ENCODE measurements around the gene LSAMP.

LSAMP gene

DNA sequence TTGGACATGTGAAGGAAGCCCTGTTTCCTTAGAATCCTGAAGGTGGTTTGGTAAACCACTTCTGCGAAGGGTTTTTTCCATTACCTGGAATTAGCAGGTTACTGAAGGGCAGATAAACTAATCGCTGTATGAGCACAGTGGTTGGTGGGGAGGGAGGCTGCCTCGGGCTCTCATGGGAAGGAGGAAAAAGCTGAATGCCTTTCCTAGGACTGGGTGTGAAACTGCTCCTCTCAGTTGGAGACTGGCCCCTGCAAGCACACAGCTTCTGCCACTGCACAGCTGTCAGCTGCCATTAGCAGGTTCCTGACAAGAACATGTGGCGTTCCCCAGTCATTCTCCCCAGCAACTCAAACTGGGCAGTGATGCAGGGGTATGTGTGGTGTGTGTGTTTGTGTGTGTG is 445.7 kb downstream of the LSAMP start:
- no peak for DNase-seq

- no peak for DNase-seq
Observed at GRCh38 chr3:115999001-115999585, 446.2 kb downstream of the LSAMP start.

DNA sequence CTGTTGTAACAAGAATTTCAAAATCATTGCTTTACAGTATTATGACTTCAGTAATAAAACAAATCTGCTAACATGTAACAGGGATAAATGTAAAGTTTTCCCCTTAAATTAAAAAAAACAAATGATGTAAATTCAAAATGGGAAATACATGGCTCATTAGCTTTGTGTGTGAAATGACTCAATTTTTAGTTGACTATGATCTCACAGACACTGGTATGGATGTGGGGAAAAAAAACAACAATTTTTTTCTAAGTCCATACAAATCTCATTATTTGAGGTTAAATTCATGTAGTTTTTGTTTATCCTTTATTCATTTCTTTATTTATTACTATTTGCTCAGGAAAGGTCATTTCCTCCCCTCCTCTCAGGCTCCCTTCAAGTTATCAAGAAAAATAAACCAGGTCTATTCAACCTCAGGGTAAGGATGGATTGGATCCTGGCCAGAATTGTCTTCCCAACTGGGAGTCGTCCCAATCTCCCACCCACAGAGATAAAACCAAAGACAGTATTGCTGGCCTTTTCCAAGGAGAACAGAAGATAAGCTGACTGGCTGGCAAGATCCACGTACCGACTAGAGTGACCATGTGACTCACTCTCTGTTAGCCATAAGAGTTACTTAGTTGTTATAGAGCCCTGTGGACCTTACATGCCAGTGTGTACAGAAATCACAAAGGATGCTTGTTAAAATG is 448.7 kb downstream of the LSAMP start:
- no peak for DNase-seq

DNA sequence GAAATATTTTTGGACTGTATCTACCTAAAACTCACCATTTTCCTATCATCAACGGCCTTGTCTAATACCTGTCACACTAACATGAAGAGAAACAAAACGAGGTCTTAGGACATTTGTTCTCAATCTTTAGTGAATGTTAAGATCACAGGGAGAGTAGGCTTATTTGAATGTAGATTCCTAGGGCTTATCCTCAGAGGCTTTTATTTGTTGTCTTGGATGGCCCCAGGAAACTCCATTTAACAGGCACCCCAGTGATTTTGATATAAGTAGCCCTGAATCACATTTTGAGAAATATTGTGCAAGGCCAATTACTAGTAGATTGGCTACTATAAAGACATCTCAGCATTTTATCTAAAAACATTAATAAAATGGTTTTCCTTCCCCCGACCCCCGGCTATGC is 454.6 kb downstream of the LSAMP start:
- DNase-seq = no peak

DNA sequence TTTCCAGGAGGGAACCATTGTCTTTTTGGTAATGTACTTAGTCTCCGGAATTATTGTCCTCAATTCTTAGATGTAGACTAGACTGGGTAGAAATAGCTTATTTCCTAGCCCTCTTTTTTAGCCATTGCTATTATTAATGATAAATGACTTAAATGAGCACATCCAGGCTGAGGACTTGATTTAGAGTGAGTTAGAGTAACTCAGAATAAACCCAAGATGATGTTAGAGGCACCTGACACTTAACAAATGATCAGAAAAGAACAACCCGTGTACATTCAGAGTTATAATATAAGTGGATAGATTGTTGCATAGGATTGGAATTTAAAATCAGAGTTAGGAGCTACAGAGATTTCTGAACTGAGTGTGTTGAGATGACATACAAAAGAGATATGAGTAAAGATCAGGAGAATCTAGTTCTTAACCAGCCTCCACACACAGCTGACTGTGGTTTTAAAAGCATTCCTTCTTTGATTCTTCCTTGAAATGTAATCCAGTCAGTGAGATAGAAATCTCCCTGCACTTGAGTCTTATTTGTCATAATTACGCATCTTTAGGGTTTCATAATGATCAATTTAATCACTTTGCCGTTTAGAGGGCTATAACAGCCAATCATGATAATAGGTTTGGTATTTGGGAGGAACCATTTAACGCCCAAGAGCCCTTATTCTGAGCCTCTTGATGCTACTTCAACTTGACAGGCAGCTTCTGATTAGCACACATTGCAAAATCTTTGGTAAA is 455.4 kb downstream of the LSAMP start:
- no peak for DNase-seq

DNA sequence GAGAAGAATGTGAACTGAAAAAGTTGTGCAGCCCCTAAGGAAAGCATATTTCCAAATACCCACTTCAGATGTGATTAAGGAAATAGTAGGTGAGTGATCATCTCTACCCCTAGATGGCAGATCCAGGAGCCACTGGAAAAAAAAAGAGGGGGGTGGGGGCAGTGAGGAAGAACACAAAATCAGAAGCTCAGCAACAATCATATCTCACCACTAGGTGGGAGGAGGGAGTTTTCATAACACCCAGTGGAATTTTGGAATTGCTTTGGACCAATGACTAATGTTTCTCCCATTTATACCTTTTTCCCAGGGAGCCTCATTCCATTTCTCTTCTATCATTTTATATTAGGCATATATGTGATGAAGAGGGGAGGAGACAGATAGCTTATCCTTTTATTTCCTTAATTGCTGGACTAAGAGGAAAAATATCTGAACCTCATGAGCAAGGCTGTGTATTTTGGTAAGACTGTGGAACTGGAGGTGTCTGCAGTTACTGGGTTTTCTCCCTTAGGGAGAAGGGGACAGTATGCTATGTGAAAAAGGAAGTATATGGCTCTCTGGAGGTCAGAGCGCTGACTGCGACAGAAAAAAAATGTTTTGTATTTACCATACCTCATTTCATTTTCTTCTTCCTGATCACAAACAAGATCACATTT is 458.6 kb downstream of the LSAMP start:
- DNase-seq = no peak

DNA sequence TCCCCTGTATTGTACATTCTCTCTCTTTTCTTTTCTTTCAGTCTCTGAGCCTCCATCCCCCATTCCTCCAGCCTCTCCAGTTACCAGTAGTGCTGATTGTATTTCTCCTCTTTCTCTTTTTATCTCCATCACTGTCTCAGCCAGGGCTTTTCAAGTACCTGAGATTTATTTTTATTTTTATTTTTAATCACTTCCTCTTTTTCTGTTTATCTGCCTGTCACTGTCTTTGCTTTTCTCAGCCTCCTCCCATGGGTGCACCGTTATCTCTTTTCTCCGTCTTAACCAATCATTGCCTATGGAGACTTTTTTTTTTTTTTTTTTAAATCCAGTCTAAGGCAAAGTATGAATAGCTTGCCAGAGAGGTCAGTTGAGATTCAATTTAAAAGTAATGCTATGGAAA is 462.7 kb downstream of the LSAMP start:
- DNase-seq = no peak

DNA sequence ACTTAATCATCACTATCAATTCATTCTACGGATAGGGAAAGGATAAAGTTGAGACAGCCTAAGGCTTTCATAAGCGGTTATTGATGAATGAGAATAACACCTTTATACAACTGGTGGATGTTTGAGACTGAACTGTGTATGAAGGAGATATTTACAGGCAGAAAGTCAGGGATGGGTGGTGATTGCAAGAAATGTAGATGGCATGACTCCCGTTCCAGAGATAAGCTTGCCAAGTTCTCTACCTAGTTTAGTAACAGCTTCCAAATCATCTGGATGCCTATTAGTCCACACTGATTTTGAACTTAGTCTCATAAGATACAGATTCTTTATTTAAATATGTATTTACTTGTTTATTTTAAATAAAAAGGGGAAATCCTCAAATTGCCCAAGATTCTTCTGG is 463.2 kb downstream of the LSAMP start:
- DNase-seq = peak; percentile 77

DNA sequence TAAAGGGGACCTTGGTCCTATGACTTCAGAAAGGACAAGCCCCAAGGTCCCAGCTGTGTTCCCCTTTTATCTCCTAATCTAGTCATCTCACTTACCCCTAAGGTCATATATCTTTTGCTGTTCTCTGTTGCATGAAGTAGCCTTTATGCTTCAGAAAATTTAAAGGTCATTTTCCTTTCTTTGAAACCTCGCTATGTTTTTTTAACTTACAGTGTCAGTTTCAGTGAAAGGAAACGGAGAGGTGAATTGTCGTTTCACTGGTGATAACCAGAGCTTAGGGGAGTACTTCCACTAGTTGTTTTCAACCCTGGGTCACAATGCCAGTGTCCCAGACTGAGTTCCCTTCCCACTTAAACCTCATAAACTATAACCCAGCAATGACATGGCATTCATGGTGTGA is 464.6 kb downstream of the LSAMP start:
- DNase-seq = no peak

GRCh38 chr3:115977866-115978265 is 467.4 kb downstream of the LSAMP start:
- DNase-seq = no peak

DNA sequence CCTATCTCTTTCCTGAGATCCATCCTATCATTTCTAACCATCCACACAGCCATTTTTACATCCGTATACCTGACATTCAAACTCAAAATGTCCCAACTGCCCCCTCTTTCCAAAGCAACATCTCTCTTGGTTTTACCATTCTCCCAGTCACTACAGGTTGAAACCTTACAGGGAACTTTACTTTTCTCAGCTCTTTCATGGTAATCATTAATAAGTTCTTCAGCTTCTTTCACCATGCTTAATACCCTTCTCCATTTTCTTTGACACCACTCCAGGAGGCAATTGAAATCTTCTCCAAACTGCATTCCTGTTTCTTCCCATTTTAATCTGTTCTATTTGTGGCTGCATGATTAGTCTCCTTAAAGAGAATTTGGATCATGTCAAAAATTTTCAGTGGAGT is 469.5 kb downstream of the LSAMP start:
- no peak for DNase-seq

DNA sequence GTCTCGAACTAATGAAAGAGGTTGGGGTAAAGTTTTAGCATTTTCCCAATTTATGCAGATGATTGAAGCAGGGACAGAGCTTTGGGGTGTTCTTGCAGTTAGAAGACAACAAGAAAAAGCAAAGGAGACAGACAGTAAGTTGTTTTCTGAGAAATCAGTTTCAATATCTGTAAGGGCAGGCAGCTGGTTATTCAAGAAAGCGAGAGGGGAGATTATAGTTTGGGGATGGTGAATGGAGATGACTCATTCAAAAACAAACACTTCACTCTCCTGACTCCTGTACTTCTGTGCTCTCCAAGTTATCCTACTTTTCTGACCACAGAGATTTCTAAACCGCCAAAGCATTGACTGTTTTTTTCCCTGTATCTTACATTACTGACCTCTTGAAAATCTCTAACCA is 469.9 kb downstream of the LSAMP start:
- DNase-seq = peak; percentile 82

DNA sequence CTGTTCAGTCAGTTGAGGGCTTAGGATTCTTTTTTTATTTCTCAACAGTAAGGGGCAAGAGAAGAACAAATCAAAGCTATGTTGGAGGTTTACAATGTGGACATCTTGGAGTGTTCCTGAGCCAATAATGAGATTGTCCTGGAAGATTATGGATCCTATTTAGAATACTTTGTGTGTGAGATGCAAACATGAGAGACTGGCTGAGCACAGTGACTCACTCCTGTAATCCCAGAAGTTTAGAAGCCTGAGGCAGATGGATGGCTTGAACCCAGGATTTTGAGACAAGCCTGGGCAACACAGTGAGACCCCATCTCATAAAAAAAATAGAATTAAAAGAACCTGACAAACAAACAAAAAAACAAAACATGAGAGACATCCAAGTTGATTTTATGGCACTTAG is 470.3 kb downstream of the LSAMP start:
- no peak for DNase-seq

GRCh38 chr3:115968871-115969270 is 476.4 kb downstream of the LSAMP start:
- DNase-seq = no peak

DNA sequence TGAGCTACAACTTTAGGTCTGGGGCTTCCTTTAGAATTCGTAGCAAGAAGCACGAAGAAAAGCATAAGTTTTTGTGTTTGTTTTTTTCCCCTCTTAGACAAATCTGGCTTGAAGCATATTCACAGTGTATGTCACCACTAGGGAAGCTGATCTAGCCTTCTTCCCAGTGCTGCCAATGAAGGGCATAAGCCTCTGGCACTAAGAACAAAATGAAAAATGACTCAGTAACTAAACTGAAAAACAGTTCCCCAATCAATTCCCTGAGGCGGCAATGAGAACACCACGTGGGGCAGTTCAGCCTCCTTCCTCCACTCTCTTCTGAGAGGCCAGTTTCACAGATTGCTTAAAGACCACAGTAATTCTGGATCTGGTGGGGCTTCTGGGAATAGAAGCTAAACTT is 483.9 kb downstream of the LSAMP start:
- DNase-seq = peak; percentile 96

DNA sequence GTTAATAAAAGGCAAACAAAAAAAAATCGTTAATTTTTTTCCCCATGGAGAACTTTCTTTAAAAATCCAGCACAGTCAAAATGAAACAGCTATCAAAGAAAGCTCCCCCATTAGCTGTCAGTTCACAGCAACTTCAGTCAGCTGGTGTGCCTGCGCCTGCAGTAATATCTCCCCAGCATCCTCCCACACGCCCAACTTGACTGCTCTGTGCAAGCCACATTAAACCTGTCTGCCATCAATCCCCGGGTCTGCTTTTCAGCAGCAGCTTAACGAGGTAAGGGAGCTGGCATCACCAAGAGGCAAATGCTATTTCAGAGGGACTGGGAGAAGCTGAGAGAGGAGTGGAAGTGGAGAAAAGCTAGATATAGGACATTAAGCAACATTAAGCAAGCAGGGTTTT is 484.5 kb downstream of the LSAMP start:
- DNase-seq = peak; percentile 72

DNA sequence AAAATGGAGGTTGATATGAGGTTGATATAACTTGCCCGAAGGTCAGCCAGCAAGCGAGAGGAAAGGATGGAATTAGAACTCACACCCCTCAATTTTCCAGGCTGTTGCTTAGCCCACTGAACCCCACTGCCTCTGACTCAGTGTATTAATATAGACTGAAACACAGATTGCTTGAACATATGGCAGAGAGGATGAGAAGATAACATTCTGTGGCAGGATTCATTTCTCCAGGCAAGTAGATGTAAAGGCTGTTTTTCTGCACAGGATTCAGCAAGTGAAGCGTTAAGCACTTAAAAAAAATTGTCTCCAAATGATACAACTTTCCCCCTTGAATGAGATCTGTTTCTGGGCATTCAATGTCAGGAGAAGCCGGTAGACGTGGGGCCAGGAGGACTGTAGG is 486.8 kb downstream of the LSAMP start:
- DNase-seq = peak; percentile 83

- no peak for DNase-seq
Observed at GRCh38 chr3:115947325-115947724, 498.0 kb downstream of the LSAMP start.

DNA sequence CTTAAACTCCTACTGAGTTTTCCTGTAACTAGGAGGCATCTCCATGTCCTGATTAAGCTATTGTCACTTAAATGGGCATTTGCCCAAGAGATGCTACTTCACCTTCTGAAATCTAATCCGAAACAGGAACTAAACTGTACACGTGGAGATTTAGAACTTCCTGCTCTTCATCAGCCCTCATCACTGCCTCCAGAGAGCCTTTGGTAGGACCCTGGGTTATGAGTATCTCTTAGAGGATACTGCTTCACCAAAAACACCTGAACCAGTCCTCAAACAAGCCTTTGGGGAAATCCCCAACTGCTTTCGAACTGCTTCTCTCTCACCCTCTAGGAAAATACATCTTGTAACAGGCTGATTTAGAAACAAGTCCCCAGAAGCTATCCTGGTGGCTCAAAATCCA is 501.7 kb downstream of the LSAMP start:
- DNase-seq = no peak

DNA sequence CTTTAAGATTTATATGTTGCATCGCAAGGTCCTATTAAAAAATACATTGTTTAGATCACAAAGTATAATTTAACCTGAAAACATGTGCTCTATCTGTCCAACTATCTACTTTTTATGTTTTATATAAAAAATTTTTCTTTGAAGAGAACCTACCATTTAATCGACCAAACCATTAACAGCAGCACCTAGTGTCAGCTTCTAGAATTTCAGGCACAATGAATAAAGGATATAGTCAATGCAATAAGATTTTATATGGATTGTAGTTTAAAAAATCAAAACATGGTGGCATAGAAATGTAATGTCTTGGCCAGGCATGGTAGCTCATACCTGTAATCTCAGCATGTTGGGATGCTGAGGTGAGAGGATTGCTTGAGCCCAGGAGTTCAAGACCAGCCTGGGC is 508.2 kb downstream of the LSAMP start:
- no peak for DNase-seq

DNA sequence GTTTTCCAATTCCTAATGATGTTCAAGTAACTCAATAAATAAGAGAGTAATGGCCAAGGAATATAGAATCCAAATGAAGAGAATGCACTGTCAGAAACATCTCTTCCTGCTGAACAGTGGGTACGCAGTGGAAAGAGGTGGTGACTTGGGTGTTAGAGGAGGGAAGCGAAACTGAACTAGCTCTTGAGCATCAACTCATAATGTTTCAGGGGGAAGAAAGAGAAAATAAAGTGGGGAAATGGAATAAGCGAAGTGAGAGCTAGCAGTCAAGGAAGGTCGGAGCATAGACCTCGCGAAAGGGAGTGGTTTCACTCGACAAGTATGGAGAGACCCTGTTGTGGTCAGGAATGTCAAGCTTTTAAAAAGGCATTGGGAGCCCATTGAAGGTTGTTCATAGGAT is 512.5 kb downstream of the LSAMP start:
- no peak for DNase-seq

- DNase-seq = no peak
Observed at GRCh38 chr3:115931581-115931980, 513.7 kb downstream of the LSAMP start.

- peak; percentile 46 for DNase-seq
Observed at GRCh38 chr3:115930922-115931321, 514.4 kb downstream of the LSAMP start.

DNA sequence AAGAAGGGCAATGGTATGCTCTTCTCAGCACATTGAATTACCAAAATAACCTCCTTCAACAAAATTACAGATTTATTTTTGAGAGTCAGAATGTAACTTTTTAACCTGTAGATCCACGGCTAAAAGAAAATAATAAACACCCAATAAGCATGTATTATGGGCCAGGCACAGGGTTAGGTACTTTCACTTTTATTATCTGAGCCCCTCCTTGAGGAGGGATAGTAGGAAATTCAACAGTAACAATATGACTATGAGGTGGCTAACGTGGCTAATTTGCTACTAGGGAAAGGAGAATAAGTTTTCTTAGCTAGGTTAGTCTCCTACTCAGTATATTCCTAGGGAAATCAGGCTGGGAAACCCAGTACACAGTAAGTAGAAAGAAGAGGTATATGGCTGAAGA is 515.1 kb downstream of the LSAMP start:
- DNase-seq = no peak
